HG02588 (cell line): ENCODE measurements around the gene LRFN2.

Source experiments
- ATAC-seq: cut with Tn5 transposase; IDR thresholded peaks from one replicate; pipeline ENCODE4 v1.9.1; 2021; ENCODE audit warnings: mild to moderate bottlenecking, moderate library complexity; ENCODE audit not compliant: unreplicated experiment

Gene LRFN2

DNA sequence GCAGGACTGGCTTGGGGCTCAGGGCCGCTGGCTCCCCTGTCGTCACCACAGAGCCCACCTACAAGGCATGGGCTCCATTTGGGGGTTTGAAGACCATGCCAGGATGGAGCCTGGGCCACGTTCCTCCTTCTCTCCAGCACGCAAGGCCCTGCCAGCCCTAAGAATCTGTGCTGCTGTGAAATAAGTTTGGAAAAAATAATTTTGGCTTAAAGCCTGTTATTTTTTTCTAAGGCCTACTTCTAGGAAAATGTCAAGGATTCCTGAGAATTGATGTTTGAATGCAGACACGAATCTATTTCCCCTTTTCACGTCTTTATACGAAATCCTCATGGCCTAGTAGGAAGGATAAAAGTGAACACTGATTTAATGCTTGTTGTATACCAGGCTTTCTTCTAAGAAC, 107.5 kb downstream of the LRFN2 start:
- no peak for ATAC-seq

DNA sequence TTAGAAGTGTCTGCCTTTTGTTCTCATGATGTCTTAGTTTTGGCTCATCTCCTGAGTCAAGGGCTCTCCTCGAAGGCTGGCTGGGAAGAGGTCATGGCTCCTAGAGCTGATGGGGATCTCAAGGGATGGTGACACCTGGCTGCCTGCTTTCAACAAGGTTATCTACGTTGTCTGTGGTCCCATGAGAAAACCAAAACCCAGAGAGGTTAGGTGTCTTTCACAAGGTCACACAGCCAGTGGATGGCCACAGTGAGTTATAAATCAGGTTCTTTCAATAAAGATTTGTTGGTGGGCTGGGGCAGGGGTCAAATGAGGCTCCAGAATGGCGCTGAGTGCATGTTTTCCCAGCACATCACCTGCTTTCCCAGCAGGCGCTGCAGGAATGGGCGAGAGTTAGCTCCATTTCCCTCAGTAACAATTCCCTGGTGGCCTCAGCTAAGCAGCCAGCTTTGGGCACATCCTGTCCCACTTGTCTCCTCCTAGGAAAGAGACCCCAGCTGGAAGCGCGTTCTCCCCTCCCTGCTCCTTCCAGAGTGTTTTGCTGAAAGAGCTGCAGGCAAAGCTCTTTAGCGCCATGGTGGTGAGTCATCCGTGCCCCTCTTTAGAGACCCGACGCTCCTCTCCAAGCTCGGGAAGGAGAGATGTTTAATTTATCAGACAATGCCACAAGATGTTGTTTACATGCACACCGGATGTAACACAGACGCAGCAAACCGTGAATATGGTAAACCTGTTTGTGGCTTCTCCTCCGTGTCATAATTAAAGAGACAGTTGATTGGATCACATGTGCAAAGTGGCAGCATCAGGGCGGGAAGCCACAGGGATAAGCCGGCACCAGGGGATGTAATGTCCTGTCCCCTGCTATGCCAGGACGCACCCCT, 109.7 kb downstream of the LRFN2 start:
- no peak for ATAC-seq

DNA sequence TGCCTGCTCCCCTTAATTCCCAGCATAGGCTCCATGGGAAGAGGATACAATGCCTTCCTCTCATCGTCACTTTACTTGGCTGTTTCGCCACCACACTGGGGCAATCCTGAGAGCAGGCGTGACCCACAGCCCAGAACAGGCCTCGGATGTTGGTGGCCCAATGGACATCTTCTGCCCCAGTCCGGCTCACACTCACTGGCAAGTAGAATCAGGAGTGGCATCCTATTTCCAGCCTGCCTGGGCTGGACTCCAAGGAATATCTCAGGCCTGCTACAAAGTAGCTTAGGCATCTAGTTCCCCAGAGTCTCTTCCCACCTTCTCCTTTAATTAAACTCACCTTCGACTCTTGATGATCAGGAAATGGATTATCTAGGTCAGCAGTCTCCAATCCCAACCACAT, 110.5 kb downstream of the LRFN2 start:
- no peak for ATAC-seq

DNA sequence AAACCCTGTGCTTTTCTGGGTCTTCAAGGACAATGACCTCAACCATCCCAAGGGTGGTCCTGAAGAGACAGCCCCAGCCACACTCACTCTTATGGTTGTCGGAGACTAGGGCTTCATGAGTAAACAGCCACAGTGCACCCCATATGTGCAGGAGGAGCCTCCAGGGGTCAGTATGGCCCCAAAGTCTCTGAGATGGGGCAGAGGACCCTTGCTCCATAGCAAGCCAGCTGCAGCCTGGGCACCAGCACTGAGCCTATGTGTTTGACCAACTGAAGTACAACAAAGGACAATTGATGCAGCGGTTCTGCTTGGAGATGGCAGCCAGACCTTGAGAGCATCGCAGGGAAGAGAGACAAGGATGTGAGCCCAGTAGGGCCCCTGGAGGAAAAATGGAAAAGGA, 112.2 kb downstream of the LRFN2 start:
- ATAC-seq: no peak

DNA sequence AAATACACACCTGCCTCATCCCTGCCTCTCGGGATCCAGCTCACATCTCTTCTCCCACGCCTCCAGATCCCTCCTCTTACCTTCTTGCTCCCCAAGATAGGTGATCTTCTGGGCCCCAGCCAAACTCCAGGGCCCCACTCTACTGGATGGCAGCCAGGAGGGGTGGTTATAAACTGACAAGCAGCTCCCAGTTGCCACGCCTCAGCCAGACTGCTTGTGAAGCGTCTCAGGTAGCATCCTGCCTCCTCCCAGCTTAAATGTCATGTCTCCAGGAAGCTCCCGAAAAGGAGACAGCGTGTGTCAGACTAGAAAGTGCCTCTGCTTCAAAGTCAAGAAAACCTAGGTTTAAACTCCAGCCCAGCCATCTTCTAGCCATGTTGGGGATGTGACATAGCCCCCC, 114.1 kb downstream of the LRFN2 start:
- ATAC-seq: no peak

DNA sequence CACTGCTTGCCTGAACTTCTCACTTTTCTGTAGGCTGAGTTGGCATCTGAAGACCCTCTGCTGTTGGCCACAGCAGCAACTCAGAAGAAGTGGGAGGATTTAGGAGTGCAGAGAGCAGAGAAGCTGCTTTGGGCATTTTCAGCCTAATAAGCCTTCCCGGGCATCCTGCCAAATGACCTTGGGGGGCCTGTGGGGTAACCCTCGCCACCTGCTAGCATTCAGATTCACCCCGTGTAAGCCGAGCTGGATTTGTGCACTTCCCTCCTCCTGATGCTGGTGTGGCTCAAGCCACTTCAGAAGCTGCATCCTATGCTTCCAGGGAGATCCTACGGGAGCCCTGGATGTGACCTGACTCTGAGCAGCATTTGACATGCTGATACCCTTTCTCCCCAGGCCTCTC, 114.8 kb downstream of the LRFN2 start:
- ATAC-seq: no peak

DNA sequence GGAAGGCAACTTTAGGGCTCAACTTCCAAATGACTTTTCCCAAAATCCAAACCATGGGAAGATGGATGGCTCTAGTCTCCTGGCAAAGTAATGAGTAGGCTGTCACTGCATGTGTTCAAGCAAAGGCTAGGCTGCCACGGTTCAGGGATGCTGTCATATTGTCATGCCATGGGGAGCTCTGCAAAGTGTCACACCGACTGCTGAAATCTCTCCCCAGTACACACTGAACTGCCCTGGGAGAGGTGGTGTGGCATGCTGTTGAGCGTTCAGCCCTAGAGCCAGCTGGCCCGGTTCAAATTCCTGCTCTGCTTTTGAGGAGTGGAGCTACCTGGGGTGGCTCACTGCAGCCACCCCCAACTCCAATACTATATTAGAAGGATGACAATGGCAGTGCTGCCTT, 115.9 kb downstream of the LRFN2 start:
- no peak for ATAC-seq

DNA sequence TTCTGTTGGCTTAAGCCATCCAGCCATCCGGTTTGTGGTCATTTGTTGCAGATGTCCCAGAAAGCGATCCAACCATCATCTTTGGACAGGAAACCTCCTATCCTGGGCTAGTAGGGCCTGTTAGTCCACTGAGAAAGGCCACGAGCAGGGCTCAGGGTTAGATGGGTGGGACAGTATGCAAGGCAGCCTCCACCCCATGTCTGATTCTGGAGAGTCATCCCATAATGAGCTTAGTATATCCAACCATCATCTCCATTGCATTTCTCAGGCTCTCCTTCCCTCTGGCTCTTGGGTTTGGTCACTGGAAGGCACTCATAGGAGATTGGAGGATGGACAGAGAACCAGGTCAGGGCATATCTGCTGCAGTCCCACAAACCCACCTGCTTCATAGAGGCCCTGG, 117.8 kb downstream of the LRFN2 start:
- no peak for ATAC-seq

DNA sequence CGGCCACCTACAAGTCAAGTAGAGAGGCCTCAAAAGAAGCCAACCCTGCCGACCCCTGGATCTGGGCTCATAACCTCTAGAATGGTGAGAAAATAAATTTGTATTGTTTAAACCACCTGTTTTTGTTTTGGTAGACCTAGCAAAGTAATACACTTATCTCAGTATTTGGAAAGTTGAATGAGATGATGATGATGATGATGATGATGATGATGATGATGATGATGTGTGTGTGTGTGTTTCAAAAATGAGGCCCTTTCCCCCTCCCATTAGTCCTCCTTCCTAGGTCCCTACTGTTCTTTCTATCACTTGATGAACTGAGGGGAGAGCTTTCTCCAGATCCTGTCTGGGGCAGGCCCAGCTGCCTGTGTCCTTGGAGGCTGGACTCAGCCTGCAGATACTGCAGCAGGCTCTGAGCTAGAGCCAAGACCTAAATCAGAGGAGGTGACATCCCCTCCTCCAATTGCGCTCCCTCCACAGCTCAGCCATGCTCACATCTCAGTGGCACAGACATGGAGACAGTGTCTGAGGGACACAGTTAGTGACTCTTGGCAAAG, 120.1 kb downstream of the LRFN2 start:
- no peak for ATAC-seq

DNA sequence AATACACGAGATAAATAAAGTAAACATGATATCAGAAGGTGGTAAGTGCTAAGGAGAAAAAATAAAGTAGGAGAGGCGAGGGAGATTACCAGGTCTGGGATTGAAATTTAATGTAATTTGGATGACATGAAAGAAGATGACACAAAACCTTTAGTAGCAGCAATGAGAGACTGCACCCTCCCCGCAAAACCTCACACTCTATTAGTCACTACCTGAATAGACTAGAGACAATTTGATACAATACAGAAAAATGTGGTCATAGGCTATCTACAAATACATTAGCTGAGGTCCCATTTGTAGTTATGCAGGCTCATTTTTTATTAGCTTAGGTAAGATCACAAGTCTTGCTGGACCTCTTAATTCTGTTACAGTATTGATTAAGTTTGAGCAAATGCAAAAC, 125.5 kb downstream of the LRFN2 start:
- ATAC-seq: no peak

DNA sequence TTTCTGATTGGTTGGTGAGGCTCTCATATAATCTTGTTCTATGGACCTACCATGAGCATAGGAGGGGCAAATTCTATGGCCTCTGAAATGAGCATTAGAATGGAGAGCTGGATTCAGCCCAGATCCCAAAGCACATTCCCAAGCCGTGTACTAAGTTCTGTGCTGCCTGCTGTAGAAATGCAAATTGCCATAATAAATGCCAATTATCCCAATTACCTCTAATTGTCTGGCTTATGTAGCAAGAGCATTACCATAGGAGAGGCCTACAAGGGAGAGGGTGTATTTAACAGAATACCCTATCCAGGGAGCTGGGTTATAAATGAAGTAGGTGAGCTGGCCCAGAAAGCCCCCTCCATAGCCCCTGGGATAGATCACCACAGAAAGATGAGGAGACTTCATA, 126.8 kb downstream of the LRFN2 start:
- ATAC-seq: no peak

DNA sequence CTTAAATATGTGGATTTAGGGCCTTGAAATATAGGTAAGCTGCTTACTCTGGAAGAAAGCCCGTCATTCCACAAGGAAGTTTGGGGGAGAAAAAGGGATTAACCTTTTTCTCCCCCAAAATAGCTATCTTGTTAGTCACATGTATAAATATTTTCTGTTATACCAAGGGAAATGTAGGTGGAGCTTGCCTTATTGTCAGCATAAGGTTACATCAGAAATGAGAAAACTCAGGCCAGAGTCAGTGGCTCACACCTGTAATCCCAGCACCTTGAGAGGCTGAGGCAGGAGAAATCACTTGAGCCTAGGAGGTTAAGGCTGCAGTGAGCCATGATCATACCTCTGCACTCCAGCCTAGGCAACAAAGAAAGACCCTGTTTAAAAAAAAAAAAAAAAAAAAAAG, 129.9 kb downstream of the LRFN2 start:
- ATAC-seq: no peak

DNA sequence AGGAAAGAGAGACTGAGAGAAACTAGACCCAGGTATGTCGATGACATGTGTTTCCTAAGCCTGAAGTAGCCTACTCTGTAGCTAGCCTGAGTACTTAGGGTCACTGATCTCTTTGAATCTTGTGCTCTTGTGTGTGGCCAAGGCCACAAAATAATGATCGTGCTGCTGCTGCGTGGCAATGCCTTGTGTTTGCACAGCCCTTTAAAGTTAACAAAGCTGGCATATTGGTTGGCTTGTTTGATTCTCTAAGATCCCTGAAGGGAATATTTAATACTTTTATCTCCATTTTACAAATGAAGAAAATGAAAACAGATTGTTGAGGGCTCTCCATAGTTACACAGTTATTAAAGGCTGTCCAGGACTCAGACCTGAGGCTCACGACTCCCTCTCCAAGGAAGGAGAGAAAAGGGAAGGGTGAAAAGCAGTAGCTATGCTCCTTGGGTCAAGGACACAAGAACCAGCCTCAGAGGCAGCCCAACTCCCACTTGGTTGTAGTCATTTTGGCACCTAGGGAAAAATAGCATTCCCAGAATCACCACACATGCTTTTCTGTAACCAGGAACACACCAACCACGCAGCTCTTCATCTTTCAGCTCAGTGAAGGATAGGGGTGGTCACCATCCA, 130.7 kb downstream of the LRFN2 start:
- no peak for ATAC-seq

DNA sequence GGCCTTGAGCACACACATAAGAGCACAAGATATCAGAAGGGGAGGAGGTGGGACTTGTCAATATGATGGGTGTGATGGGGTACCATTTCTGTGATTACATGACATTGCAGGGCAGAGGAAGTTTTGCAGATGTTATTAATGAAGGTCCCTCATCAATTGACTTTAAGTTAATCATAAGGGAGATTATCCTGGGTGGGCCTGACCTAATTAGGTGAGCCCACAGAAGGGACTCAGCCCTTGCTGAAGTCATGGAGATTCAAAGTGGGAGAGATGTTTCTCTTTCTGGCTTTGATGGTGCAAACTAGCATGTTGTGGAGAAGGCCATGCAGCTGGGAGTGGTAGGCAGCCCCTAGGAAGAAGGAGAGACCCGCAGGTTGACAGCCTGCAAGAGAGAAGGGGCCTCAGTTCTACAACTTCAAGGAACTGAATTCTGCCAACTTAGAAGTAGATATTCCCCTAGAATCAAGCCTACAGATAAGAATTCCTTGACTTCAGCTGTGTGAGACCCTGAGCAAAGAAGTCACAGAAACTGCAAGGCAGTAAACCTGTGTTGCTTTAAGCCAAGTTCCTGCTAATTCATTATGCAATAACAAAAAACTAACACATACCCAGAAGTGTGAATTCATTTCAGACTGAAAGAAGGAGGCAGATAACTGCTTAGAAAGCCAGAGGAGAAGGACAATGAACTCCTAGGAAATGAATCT, 131.3 kb downstream of the LRFN2 start:
- ATAC-seq: no peak

DNA sequence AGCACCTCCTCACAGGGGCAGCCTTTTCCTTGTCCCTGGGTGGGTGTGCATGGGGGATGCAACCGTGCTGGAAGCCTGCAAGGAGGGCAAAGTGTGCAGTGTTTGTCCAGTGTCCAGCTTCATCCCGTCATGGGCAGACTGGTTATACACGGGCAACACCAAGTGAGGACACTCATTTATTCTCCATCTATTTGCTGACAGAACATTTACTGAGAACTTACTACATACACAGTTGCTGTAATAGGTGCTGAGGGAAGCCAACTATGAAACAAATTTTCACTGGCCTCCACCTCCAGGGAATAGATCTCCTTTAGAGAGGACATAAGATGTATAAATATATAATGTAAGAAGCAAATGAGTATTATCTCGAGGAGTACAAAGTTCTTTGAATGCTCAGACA, 136.7 kb downstream of the LRFN2 start:
- no peak for ATAC-seq

DNA sequence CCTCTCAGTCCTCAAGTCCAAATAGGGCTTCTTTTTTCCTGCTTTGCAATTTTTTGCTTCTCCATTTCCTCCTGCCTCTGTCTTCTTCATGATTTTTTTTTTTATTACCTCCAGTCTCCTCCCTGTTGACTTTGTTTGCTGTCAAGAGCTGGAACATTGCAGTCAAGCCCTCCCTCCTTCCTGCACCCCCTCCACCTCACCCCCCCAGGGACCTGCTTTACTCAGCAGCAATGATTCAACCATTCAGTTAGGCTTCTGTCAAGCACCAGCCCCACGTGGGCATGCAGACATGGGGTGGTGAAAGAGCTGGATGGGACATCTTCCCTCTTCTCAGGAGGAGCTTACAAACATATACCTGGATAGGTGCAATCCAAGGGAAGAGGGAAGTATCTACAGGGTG, 142.4 kb downstream of the LRFN2 start:
- ATAC-seq: no peak

DNA sequence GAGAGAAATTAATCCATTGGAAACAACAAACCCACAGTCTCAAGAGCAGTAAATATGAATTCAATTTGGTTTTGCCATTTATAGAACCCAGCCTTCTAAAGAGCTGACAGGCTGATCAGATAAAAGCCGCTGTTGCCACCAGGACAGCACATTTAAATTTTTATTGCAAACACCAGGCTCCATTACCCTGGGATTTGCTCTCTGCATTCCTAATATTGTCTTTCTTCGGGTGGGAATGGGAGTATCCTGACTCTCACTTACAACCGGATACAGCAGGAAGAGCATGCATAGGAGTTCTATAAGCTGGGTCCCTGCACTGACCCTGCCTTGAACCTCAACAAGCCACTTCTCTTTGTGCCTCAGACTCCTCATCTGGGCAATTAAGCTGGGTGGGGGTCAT, 142.9 kb downstream of the LRFN2 start:
- no peak for ATAC-seq

DNA sequence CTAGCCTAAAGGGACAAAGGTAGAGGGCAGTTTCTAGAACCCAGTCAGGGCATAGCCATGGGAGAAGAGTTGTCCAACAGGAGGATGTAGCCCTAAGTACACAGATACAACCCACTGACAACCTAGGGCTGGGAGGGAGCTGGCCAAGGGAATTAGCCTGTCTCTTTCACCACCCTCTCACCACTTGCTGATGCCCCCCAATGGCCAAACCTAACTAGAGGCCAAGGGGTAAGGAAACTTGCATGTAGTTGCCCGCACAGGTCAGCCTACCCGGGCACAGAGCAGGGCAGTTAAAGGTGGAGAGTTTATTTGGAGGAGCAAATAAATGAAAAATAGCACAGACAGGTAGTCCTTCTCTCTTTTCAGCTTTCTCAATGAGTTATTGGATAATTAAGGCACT, 143.3 kb downstream of the LRFN2 start:
- no peak for ATAC-seq

DNA sequence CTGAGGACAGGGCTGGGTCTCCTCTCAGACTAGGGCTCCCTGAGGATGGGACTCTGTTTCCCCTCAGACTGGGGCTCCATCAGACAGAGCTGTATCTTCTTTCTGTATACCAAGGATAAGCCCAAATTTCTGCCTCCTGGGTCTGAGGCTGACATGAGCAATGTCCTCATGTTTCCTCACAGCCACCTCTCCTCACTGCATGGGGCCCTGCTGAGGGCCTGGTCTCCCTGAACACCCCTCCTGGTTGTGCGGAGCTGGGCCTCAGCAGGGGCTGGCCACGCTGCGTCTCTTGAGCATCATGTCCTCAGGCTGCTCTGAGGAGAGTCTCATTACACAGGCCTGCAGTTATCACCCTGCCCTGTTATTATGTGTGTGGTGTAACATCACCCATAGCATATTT, 144.6 kb downstream of the LRFN2 start:
- no peak for ATAC-seq

DNA sequence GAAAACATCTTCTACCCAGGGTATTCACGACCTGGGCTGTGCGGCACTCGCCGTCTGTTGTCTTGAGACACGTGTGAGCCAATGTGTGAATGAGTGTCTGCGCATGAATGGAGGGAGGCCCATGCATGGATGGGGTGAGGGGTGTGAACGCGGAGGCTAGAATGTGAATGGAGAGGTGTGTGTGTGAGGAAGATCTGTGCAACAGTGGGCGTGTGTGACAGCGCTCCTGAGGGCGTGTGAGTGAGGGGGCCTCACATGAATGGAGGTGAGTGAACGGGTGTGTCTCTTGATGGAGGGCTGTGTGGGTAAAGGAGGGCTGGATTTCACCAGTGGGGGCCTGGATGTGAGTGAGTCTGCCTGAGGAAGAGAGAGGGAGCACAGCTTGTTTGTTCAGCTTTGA, 146.0 kb downstream of the LRFN2 start:
- no peak for ATAC-seq

DNA sequence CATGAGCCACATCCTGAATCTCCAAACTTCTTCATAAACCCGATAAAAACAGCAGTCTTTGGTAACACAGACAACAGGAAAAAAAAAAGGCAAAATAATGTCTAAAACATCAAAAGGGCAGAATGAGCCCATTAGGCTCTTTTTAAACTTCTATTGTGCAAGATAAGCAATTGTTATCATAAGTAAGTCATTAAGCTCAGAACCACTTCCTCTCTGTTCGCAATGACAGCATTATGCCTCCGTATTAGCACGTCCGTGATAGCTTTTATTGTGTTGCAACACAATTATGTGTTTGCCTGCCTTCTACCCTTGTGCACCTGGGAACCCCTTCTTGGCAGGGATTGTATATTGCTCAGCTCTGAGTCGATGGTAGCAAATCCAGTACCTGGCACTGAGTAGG, 147.1 kb downstream of the LRFN2 start:
- ATAC-seq: no peak
